ENCODE measurements around the gene MINDY1. TPM values are rescaled to one million over a fixed set of nuclear protein-coding genes. Genes with fewer than 3 reads are reported as not detected.

Gene MINDY1
- total RNA-seq, 1 donor from 2014 or later, result 14.6 TPM

GRCh38 chr1:150954708-150955107, 52.0 kb downstream of the MINDY1 start:
- H3K4me3 ChIP-seq (ENCODE audit: low read depth, low read length), result no peak overlapping the region
- DNase-seq (ENCODE audit: low read depth), result no peak
- TF ChIP-seq CTCF (conservative IDR thresholded peaks at IDR 0.05; ENCODE audit: low read depth, low read length), result no peak

Other genes starting within 250 kb of the MINDY1 start
- 4.4 and 21.3 TPM in 2 replicates for gene CTSS, start 241.1 kb downstream of the MINDY1 start, total RNA-seq
- 0.43 and 2.0 TPM in 2 replicates for gene CTSK, start 198.6 kb downstream of the MINDY1 start, total RNA-seq
- gene ARNT, start 130.3 kb downstream of the MINDY1 start, total RNA-seq, result 13.9 and 22.2 TPM in 2 replicates
- not detected in 2 replicates for gene CTXND2, start 119.8 kb downstream of the MINDY1 start, total RNA-seq
- 20.6 and 26.4 TPM in 2 replicates for gene SETDB1, start 80.5 kb downstream of the MINDY1 start, total RNA-seq
- gene CERS2, start 32.1 kb downstream of the MINDY1 start, total RNA-seq, result 96.1 and 165 TPM in 2 replicates
- gene ANXA9, start 24.6 kb downstream of the MINDY1 start, total RNA-seq, result 0.12 and 1.2 TPM in 2 replicates
- 14.8 and 15.2 TPM in 2 replicates for gene PRUNE1, start 1.5 kb upstream of the MINDY1 start, total RNA-seq
- 0.14 TPM in 1 of 2 replicates, not detected in the other for gene BNIPL, start 29.7 kb upstream of the MINDY1 start, total RNA-seq
- 3.0 and 3.1 TPM in 2 replicates for gene C1orf56, start 40.8 kb upstream of the MINDY1 start, total RNA-seq
- gene CDC42SE1, start 52.7 kb upstream of the MINDY1 start, total RNA-seq, result 85.4 and 94.8 TPM in 2 replicates
- 19.0 and 27.6 TPM in 2 replicates for gene MLLT11, start 53.5 kb upstream of the MINDY1 start, total RNA-seq
- gene GABPB2, start 63.9 kb upstream of the MINDY1 start, total RNA-seq, result 5.4 and 6.1 TPM in 2 replicates
- gene SEMA6C, start 139.7 kb upstream of the MINDY1 start, total RNA-seq, result 2.2 and 6.0 TPM in 2 replicates
- not detected in 2 replicates for gene TNFAIP8L2, start 149.7 kb upstream of the MINDY1 start, total RNA-seq
- gene LYSMD1, start 159.0 kb upstream of the MINDY1 start, total RNA-seq, result 4.5 and 7.2 TPM in 2 replicates
- gene SCNM1, start 159.2 kb upstream of the MINDY1 start, total RNA-seq, result 44.9 and 47.8 TPM in 2 replicates
- 0.46 TPM in 1 of 2 replicates, not detected in the other for gene TMOD4, start 169.1 kb upstream of the MINDY1 start, total RNA-seq
- 68.6 and 87.0 TPM in 2 replicates for gene VPS72, start 183.3 kb upstream of the MINDY1 start, total RNA-seq
- 62.1 and 68.9 TPM in 2 replicates for gene PIP5K1A, start 191.7 kb upstream of the MINDY1 start, total RNA-seq
- gene PSMD4, start 247.8 kb upstream of the MINDY1 start, total RNA-seq, result 213 and 225 TPM in 2 replicates